HepG2 (cell line): ENCODE results near the gene C2orf74. TPM values are rescaled to one million over a fixed set of nuclear protein-coding genes. Genes with fewer than 3 reads are reported as not detected.

Experiments
- IRF9 ChIP-seq: sonication (generic); formaldehyde crosslinking; IDR thresholded peaks from 2 replicates; pipeline ENCODE4 v1.8.0; 2022; ENCODE audit warnings: missing genetic modification reagents, mild to moderate bottlenecking, borderline replicate concordance
- JUN ChIP-seq: sonication (generic); formaldehyde crosslinking; IDR thresholded peaks from 2 replicates; pipeline ENCODE4 v1.4.0; 2020; ENCODE audit warnings: mild to moderate bottlenecking, missing genetic modification reagents
- PRDM15 ChIP-seq: sonication (generic); formaldehyde crosslinking; IDR thresholded peaks from 2 replicates; pipeline ENCODE4 v1.4.0; 2020; ENCODE audit warnings: missing genetic modification reagents
- STAT5B ChIP-seq: sonication (generic); formaldehyde crosslinking; IDR thresholded peaks from 2 replicates; pipeline ENCODE4 v1.4.0; 2020; ENCODE audit warnings: missing genetic modification reagents
- TBX3 ChIP-seq: fragments of 450-650 bp; IDR thresholded peaks from 2 replicates; pipeline ENCODE4 v1.6.1; 2017; ENCODE audit warnings: antibody characterized with exemption, mild to moderate bottlenecking, inconsistent platforms, borderline replicate concordance
- TEAD2 ChIP-seq: sonication (generic); formaldehyde crosslinking; IDR thresholded peaks from 2 replicates; pipeline ENCODE4 v1.9.0; 2021; ENCODE audit warnings: missing genetic modification reagents
- TEF ChIP-seq: sonication (generic); formaldehyde crosslinking; IDR thresholded peaks from 2 replicates; pipeline ENCODE4 v1.5.0; 2020; ENCODE audit warnings: missing genetic modification reagents
- ZNF10 ChIP-seq: sonication (generic); formaldehyde crosslinking; IDR thresholded peaks from 2 replicates; pipeline ENCODE4 v1.4.0; 2020; ENCODE audit warnings: mild to moderate bottlenecking, low read depth, missing genetic modification reagents, borderline replicate concordance
- ZNF17 ChIP-seq: sonication (generic); formaldehyde crosslinking; IDR thresholded peaks from 2 replicates; pipeline ENCODE4 v1.5.0; 2020; ENCODE audit warnings: mild to moderate bottlenecking, missing genetic modification reagents
- polyA plus RNA-seq, 8 experiments: library from polyadenylated mRNA; depleted of rRNA in 3 of 8; stranded (reverse) in 7 of 8; unstranded in 1 of 8; fragments of >200 nt; fragmentation: Illumina TruSeq in 4 of 8; extraction: Trizol in 4 of 8; gene quantifications; 2 replicates each; pipeline versions ENCODE4 v1.2.1 to v1.2.3, GENCODE V29; 2011 to 2016; ENCODE audit warnings: low read depth in 4 of 8, missing spikeins in 1 of 8, mixed read lengths in 1 of 8; ENCODE audit not compliant: insufficient read depth in 1 of 8
- total RNA-seq, 5 experiments: library from RNA; depleted of rRNA; stranded (reverse); fragments of >200 nt; fragmentation: Illumina TruSeq; extraction: Trizol; gene quantifications; 2 replicates each; pipeline ENCODE4 v1.2.3, GENCODE V29; 2016; ENCODE audit warnings: low read depth in 1 of 5
- TF ChIP-seq, protein P1 (sequence below): sonication (generic); formaldehyde crosslinking; IDR thresholded peaks from 2 replicates; pipeline ENCODE4 v1.4.0; 2020; ENCODE audit warnings: mild to moderate bottlenecking, missing genetic modification reagents
- TF ChIP-seq, protein P2 (sequence below): sonication (generic); formaldehyde crosslinking; IDR thresholded peaks from 2 replicates; pipeline ENCODE4 v1.9.0; 2021; ENCODE audit warnings: missing genetic modification reagents, mild to moderate bottlenecking, borderline replicate concordance

The C2orf74 gene
- total and polyA plus RNA-seq, 2 of the 13 experiments (the other 11 are each of a cell fraction or from before 2014, with no cell fraction given), result 10.6 to 13.8 TPM

DNA sequence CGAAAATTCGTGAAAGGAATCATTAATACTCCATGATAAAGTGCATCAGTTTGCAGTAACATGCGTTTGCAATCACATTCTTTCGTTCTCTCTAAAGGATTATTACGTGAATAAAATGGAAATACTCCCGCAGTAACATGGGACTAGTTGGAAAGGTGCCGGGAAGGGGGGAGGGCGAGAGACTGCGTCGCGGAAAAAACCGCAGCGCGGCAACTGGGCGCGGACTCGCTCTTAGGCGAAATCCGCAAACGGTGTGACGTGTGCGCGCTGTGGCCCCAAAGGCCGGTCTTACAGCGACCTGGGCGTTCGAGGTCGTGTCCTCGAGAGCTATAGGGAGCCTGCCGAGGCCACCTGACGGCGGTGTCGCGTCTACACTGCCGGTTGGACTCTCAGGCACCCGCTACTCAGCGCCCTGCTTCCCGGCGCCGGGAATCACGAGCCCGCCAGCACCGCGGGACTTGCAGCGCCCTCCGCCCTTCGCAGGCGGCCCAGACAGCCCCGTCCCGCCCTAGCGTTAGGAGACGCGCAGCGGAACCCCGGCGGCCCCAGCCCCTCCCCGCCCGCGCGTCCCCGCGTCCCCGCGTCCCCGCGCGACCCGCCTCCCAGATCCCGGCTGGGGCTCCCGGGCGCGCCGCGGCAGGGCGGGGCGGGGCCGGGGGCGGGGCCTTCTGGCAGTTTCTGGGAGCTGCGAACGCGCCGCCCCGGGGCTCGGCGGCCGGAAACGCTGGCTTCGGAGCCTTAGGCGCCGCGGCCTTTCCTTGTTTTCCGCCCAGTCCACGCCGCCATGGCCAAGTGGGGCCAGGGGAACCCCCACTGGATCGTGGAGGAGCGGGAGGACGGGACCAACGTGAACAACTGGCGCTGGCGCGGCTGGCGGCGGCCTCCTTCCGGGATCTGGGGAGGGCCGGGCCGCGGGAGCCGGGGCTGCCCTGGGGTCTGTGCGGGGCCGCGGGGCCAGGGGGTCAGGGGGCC is 15.1 kb downstream of the C2orf74 start (continued):
- TF ChIP-seq, protein P1, sequence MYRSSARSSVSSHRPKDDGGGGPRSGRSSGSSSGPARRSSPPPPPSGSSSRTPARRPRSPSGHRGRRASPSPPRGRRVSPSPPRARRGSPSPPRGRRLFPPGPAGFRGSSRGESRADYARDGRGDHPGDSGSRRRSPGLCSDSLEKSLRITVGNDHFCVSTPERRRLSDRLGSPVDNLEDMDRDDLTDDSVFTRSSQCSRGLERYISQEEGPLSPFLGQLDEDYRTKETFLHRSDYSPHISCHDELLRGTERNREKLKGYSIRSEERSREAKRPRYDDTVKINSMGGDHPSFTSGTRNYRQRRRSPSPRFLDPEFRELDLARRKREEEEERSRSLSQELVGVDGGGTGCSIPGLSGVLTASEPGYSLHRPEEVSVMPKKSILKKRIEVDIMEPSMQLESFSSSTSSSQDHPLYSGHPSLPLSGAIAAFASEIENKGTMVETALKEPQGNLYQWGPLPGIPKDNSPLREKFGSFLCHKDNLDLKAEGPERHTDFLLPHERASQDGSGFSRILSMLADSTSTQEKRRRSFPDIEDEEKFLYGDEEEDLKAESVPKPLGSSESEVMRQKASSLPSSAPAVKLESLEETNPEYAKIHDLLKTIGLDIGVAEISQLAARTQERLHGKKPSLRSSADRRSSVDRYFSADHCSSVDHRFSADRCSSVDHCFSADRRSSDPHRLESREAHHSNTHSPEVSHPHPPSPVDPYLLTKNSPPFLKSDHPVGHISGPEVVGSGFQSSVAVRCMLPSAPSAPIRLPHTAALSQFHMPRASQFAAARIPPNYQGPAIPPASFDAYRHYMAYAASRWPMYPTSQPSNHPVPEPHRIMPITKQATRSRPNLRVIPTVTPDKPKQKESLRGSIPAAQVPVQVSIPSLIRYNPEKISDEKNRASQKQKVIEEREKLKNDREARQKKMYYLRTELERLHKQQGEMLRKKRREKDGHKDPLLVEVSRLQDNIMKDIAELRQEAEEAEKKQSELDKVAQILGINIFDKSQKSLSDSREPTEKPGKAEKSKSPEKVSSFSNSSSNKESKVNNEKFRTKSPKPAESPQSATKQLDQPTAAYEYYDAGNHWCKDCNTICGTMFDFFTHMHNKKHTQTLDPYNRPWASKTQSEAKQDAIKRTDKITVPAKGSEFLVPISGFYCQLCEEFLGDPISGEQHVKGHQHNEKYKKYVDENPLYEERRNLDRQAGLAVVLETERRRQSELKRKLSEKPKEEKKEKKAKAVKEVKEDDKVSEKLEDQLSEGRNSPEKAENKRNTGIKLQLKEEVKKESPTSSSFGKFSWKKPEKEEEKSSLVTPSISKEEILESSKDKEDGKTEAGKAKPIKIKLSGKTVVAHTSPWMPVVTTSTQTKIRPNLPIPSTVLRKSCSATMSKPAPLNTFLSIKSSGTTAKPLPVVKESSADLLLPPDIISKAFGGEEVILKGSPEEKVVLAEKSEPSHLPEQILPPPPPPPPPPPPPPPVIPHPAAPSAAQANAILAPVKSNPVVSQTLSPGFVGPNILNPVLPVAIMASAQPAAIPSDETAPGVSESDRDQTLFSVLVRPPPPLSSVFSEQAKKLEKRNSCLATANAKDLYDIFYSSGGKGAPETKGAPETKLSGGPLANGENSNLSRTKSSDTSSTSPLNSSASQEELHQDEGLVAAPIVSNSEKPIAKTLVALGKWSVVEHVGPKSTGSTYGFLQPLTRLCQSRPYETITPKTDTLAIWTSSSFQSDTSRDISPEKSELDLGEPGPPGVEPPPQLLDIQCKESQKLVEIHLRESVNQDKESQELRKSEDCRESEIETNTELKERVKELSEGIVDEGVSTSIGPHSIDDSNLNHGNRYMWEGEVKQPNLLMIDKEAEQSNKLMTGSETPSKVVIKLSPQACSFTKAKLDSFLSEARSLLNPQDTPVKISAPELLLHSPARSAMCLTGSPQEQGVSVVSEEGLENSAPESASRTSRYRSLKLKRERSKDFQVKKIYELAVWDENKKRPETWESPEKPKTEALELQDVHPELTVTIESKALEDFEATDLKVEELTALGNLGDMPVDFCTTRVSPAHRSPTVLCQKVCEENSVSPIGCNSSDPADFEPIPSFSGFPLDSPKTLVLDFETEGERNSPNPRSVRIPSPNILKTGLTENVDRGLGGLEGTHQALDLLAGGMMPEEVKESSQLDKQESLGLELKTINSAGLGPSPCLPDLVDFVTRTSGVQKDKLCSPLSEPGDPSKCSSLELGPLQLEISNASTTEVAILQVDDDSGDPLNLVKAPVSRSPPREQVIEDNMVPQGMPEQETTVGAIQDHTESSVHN (CRISPR knock-in tag), result no peak
- TF ChIP-seq ZNF17 (CRISPR knock-in tag) (no peak; the same call in 1 of the 2 replicates), STAT5B (CRISPR knock-in tag) (0 out of 2 replicates have a peak, but pooled peaks have one; percentile 23), JUN (CRISPR knock-in tag) (no peak), TEF (CRISPR knock-in tag) (peak; percentile 38; the same call in 1 of the 2 replicates), TBX3 (peak; percentile 71), TEAD2 (CRISPR knock-in tag) (peak; percentile 66; the same call in 1 of the 2 replicates), ZNF10 (CRISPR knock-in tag) (no peak), PRDM15 (CRISPR knock-in tag) (peak; percentile 52; the same call in 1 of the 2 replicates), IRF9 (CRISPR knock-in tag) (peak; percentile 94)
- TF ChIP-seq, protein P2, sequence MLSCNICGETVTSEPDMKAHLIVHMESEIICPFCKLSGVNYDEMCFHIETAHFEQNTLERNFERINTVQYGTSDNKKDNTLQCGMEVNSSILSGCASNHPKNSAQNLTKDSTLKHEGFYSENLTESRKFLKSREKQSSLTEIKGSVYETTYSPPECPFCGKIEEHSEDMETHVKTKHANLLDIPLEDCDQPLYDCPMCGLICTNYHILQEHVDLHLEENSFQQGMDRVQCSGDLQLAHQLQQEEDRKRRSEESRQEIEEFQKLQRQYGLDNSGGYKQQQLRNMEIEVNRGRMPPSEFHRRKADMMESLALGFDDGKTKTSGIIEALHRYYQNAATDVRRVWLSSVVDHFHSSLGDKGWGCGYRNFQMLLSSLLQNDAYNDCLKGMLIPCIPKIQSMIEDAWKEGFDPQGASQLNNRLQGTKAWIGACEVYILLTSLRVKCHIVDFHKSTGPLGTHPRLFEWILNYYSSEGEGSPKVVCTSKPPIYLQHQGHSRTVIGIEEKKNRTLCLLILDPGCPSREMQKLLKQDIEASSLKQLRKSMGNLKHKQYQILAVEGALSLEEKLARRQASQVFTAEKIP (CRISPR knock-in tag), result no peak
